NCI-H2107 treated with DMSO at 0.1 percent for 48 hours (cell line): ENCODE data around the gene TNIP1.

ENCODE experiments used
- DNase-seq: peaks from one replicate; lab custom pipeline; 2025; ENCODE audit not compliant: unreplicated experiment; lab: John Stamatoyannopoulos, UW

Gene TNIP1

DNA sequence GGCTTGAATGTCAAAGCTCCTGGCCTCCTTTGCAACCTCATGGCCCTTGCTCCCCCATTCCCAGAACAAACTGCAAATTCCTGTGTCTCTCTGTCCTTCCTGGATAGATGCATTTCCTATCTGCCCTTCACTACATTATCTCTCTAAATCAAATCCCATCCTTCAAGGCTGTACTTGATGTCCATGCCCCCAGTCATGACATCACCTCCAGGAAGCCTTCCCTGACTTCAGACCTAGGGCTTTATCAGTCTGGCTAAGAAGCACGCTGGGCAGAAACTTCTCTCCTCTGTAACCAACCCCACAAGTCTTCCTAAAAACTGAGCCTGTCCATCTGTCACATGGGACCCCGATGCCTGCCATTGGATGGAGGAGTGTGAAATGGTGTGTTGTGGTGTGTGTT, 25.7 kb upstream of the TNIP1 start:
- no peak for DNase-seq

DNA sequence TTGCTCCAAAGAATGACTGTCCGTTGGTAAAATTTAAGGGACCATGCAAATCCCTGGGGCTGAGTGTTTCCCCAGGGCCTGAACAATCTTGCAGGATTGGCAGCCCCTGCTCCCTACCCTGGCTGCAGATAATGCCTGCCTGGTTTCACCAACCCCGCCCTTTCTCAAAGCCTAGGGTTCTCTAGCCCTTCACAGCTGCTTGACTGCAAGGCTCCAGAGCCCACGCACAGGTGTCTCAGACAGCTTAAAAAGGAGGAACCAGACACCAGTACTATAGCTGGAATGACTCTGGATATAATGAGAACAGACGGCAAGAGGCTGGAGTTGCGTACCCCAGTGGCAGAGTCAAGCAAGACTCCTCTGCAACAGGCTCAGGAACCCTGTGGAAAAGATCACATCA, 25.2 kb upstream of the TNIP1 start:
- DNase-seq, result no peak

DNA sequence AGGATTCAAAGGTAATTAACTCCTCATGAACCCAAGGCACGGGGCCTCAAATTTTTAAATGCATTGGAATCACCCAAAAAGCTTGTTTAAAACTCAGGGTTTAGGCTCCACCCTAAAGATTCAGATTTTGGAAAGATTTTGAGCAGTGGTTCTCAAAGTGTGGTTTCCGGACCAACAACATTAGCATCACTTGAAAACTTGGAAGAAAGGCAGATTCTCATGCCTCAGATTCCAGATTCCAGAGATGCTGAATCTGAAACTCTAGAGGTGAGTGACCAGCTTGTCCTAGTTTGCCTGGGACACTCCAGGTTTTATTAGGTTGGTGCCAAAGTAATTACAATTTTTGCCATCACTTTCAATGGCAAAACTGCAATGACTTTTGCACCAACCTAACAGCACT, 24.7 kb upstream of the TNIP1 start:
- DNase-seq, result no peak

GRCh38 chr5:151104795-151105194, 24.0 kb upstream of the TNIP1 start:
- DNase-seq, result no peak

- no peak for DNase-seq
These were observed 20.9 kb upstream of the TNIP1 start for GRCh38 chr5:151101746-151102145.

- no peak for DNase-seq
These were observed 20.3 kb upstream of the TNIP1 start for GRCh38 chr5:151101151-151101550.

GRCh38 chr5:151100681-151101080, 19.8 kb upstream of the TNIP1 start:
- no peak for DNase-seq

DNA sequence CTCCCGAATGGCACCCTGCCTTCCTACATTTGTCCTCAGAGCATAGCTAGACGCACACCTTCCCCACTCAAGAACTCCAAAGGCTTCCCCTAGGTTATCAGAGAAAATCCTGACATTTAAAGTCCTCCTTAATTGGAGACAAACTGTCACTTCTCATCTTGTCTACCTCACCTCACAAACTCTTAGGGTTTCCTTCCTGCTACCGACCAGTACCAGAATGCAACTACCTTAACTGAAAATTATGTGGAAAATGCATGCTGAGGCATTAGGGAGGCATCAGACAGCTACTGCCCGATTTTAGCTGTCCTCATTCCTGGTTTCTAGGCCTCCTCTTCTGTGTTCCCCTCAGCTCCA, 17.9 kb upstream of the TNIP1 start:
- no peak for DNase-seq

DNA sequence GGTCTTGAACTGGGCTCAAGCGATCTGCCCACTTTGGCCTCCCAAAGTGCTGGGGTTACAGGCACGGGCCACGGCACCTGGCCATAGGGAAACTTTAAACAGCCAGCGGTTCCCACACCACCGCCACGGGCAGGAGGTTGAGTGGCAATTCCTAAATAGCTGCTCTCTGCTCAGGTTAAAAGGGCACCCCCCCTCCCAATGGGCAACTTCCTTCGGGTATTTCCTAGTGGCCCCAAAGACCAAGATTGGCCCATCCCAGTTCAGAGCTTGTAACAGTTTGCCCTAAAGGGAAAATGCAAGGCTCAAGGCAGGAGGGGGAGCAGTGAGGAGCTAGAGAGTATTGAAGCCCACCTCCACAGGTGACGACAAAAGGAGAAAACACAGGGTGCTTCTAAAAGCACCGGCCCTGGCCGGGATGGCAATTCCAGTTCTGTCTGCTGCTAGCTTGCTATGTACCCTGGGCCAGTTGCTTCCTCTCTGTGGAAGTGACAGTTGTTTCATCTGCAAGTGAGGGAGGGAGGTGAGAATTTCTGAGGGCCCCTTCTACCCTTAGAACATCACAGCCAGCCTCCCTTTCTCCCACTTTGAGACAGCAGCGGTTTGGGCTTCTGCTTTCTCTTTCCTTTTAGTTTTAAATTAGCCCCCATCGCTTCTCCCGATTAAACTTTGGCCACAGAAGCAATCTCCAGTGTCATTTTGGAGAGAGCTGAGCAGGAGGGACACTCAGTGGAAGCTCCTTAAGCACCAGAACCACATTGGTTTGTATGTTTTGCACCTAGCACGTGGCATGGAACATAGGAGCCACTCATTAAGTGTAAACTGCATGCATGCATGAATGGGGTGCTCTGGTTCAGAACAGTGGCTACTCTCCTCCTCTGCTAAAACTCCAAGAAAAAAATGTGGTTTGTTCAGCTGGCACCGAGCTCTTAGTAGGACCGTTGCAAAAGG, 17.3 kb upstream of the TNIP1 start:
- no peak for DNase-seq

GRCh38 chr5:151097061-151097460, 16.2 kb upstream of the TNIP1 start:
- DNase-seq, result no peak

DNA sequence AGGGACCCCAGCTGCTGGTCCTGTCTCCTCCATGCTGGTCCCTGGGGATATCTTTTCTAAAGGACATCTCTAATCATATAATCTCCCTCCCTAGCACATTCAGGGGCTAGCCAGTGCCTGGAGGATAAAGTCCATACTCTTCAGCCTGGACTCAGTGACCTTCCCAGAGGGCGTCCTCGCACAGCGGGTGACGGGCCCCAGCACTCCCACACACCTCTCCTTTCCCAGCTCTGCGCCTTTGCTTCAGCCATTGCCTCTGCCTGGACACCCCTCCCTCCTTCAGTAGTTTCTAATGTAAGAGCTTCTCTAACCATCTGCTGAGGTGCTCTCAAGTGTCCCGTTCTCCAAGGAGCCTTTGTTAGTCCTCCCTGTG, 15.2 kb upstream of the TNIP1 start:
- no peak for DNase-seq

GRCh38 chr5:151095341-151096000, 14.6 kb upstream of the TNIP1 start:
- no peak for DNase-seq

DNA sequence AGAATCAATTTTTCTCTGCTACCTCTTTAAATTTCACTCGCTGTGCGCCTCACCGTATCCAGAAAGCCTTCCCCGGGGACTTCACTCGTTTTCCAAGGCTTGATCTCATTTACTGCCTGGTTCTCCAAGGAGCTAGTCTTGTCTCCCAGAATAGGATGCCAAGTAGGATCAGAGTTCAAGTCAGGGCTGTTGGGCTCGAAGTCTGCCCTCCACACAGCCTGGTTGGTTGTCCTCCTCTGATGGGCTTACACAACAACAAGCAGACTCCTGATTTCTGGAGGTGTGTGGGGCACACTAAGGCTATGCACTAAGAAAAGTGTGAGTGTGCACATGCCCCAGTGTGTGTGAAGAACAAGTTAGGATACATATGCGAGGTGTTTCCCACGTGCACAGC, 14.0 kb upstream of the TNIP1 start:
- no peak for DNase-seq

DNA sequence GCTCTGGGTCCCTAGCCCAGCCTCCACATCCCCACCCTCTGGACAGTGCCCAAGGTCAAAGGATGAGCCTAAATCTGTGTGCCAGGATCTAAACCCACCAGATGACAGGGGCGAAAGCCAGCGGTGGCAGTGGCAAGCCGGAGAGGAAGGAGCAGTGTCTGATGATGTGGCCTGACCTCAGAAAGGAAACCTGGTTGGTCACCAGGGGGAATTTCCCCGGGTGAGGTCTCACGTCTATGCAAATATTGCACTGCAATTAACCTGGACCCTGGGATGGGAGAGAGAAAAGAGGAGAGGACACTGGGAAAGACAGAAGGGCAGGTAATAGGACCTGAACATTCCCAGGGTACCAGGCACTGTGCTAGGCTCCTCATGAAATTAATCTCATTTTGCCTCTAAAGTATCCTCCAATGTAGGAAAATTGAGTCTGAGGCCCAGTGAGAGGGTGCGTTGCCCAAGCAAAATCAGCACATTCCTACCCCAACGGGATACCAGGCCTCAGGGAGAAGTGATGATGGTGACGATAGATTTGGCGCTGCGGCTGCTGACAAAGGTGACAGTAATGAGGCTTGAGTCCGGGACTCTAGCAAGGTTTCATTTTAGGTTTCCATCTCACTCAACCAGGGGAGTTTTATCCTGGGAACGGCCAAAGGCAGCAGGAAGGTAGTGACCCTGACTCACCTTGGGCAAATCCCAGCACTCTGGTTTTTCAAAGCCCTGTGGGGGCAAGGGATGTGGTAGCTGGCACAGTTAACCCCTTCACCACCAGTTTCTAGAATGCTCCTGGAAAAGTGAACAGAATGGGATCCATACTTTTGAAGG, 13.4 kb upstream of the TNIP1 start:
- DNase-seq, result no peak

GRCh38 chr5:151093476-151093889, 12.6 kb upstream of the TNIP1 start:
- DNase-seq, result no peak

GRCh38 chr5:151092762-151093161, 11.9 kb upstream of the TNIP1 start:
- DNase-seq, result no peak

GRCh38 chr5:151089726-151090125, 8.9 kb upstream of the TNIP1 start:
- no peak for DNase-seq

DNA sequence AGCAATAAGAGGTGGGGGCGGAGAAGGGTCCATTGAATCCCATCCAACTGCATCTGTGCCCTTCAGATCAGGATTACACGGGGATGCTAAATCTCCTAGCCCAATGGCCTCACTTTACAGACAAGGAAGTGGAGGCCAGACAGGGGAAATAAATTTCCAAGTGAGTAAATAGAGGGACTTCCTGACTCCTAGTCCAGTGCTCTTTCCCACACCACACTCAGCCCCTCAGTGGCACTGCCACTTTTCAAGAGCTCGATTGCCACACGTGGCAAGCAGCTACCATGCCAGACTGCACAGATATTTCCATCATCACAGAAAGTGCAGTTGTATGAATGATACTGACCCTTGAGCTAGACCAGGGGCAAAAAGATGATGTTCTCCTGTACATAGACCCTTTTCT, 8.2 kb upstream of the TNIP1 start:
- DNase-seq, result no peak

- DNase-seq, result no peak
These were observed 6.7 kb upstream of the TNIP1 start for GRCh38 chr5:151087486-151087885.

DNA sequence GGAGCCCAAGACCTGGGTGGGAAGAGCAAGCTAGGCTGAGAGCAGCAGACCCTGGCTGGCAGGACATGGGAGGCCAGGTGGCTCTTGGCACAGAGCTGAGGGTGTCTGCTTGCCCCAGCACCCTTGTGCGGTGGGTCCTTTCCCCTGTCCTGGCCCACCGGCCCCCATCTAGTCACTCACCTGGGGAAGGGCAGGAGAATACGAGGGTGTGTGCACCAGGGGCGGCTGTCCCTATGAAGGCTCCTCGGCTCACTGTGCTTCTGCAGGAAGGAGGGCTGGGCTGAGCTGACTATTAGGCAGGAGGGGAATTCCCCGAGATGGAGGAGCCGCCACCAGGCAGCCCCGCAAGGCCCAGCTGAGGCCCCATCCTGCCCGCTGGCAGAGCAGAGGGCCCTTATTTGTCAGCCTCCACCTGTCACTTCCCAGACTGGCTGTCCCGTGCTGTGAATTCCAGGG, 6.1 kb upstream of the TNIP1 start:
- DNase-seq, result no peak

- no peak for DNase-seq
These were observed 5.5 kb upstream of the TNIP1 start for GRCh38 chr5:151086192-151086869.
